Measurements from ENCODE around the gene TAF1C.
"Not testable (repeated sequence)": the region's sequence is repeated elsewhere in the genome, so short reads cannot be mapped to it uniquely, and the experiment has no call there.

TAF1C gene, protein sequence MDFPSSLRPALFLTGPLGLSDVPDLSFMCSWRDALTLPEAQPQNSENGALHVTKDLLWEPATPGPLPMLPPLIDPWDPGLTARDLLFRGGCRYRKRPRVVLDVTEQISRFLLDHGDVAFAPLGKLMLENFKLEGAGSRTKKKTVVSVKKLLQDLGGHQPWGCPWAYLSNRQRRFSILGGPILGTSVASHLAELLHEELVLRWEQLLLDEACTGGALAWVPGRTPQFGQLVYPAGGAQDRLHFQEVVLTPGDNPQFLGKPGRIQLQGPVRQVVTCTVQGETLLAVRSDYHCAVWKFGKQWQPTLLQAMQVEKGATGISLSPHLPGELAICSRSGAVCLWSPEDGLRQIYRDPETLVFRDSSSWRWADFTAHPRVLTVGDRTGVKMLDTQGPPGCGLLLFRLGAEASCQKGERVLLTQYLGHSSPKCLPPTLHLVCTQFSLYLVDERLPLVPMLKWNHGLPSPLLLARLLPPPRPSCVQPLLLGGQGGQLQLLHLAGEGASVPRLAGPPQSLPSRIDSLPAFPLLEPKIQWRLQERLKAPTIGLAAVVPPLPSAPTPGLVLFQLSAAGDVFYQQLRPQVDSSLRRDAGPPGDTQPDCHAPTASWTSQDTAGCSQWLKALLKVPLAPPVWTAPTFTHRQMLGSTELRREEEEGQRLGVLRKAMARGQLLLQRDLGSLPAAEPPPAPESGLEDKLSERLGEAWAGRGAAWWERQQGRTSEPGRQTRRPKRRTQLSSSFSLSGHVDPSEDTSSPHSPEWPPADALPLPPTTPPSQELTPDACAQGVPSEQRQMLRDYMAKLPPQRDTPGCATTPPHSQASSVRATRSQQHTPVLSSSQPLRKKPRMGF

DNA sequence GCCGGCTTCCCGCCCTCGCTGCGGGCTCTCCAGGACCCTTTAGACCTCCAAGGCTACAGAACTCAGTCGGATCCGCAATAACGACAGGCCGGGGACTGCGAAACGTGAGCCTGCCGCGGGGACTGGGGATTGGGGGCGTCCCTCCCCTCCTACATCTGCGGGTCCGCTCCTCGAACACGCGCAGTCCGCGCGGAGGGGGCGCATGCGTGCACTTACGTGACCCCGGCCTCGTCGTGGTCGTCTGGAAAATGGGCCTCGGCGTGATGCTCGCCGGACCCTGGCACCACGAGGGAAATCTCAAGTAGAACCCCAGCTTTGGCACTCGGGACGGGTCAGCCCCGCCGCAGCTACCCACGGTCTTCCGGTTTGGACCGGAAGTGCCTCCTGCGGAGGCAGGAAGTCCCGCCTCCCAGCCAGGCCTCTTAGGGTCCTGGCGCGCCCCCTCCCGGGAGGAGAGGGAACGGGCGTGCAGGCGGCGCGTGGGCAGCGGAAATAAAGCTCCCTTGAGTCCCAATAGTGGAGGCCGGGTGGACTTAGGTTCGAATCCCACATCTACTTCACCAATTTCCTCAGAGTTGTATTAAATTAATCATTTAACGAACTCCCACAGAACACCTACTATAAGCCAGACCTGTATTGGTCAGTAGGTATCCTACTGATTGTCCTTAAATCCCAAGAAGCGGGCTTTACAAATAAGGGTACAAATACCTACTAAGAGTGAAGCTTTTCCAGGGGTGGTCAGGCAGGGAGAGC lies at the start of gene TAF1C:
TSS of gene TAF1C (minus strand) at position 373 of the 753 bp plus-strand sequence. CDS start 2,069 bp downstream, outside the sequence.
- DNase-seq (ENCODE audit: low read depth), result peak; percentile 82

DNA sequence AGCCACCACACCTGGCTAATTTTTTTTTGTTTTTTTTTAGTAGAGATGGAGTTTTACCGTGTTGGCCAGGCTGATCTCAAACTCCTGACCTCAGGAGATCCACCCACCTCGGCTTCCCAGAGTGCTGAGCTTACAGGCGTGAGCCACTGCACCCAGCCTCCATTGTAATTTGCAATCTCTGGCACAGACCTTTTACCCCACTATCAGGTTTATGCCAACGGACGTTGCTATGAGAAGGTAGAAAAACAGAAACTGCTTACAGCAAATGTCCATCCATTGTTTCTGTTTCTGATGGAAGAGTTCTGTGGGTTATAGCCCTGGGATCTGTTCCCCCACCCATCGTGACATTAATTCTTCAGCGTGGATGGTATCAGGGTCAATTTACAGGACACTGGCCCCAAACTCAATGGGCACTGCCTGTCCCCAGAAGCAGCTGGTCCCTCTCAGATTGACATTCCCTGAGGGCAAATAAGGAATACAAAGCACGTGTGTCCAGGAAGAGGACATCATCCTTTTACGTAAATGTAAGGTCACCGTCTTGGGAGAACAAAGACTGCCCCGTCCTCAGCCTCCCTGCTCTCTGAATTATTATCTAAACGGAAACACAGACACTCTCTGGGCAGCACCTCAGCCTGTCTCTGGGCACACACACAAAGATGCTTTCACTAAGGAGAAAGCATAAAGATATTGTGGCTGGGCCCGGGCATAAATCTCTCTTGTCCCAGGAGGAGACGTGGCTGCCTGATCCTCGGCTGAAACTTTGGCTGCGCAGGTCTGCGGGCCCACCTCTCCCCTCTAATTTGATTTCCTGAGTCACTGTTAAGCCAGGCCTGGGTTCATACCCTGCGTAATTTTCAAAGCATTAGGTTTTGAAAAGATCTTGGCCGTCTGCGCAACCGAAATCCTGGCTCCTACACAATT lies 47.7 kb upstream of the TAF1C start:
- no peak for DNase-seq (ENCODE audit: low read depth)

DNA sequence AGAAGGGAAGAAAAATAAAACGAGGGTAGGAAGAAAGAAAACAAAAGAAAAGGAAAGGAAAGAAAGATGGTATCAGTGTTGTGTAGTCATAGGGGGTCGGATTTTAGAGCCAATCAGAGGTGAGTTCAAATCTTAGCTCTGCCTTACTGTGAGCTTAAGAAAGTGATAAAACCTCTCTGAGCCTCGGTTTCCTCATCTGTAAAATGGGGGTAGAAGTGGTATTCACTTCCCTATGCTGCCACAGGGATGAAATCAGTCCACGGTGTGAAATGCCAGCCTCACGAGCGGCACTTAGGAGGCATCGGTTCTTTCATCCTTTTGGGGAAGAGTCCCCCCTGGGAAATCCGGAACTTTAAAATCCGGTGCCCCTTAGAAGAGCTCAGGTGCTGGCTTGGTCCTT lies 46.9 kb upstream of the TAF1C start:
- no peak for DNase-seq (ENCODE audit: low read depth)

DNA sequence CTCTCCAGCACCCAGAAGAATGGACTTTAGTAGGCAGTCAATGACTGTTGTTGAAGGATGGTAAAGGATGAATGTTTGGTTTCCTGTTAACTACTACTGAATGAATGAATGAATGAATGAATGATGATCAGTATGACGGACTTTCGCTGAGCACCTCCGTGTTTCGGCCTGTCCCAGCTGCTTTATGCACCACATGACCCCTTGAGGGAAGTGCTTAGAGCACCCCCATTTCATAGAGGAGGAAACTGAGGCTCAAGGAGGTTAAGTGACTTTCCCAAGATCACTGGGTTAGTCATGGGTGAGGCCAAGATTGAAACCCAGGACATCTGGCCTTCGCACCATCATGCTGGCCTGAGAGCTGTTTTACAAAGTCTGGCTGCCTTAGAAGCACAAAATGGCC lies 46.1 kb upstream of the TAF1C start:
- no peak for DNase-seq (ENCODE audit: low read depth)

DNA sequence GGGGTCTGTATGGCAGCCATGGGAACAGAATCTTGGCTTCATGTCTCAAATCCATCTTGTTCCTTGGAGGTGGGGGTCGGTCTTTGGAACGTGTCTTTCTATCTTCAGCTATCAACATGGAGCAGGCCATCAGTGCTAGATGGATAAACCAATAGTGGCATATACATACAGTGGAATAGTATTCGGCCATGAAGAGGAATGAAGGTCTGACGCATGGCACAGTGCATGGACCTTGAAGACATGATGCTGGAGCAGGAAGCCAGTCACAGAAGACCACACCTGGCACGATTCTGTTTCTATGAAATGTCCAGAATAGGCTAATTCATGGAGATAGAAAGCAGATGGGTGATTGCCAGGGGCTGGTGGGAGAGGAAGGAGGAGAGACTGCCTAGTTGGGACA lies 45.2 kb upstream of the TAF1C start:
- no peak for DNase-seq (ENCODE audit: low read depth)

DNA sequence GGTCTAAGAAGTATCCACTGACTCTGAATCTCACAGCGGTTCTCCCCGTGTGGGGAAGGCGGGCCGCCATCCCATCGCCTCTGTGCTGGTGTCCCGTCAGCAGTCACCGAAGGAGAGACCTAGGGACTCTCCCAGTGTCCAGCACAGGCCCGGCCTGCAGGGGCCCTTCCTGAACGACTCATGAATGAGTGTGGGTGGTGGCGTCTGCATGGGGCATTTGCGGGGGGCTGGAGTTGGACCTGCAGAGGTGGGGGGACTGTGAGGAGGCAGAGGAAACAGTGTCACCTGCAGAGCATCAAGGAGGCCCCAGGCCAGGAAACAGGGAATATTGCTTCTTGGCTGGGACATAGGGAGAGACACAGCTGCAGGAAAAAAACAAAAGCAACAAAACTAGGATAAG lies 42.6 kb upstream of the TAF1C start:
- DNase-seq (ENCODE audit: low read depth), result no peak

DNA sequence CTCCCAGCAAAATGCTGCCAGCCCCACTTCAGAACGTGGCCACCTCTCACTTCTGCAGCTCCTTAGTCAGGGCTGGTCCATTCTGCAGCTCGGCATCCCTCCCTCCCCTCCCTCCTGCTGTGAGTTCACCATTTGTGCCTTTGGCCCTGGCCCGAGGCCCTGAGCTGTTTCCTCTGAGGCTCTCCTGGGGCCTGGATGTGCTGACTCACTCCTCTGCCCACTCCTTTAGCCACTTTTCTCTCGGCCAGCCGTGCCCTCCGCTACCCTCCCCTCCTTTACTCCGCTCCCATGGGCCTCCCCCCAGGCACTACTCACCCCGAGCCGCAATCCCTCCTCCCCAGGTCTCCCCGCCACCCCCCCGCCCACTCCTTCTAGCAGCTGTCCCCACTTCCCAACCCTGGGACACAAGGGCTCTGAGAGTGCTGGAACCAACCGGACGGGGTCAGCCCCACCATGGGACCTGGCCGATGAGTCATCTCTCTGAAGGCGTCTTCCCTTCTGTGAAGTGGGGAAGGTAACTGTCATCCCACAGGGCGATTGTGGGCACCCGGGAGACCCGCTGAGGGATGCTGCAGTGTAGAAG lies 41.5 kb upstream of the TAF1C start:
- no peak for DNase-seq (ENCODE audit: low read depth)

DNA sequence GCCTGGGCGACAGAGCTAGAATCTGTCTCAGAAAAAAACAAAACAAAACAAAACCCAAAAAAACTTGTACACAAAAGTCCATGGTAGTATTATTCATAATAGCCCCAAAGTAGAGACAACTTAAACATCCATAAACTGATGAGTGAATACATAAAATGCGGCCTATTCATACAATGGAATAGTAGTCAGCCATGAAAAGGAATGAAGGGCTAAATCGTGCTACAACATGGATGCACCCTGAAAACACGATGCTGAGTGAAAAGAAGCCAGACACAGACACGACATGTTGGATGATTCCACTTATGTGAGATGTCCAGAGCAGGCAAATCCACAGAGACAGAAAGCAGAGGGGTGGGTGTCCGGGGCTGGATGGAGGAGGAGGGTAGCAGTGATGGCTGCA lies 40.7 kb upstream of the TAF1C start:
- no peak for DNase-seq (ENCODE audit: low read depth)

DNA sequence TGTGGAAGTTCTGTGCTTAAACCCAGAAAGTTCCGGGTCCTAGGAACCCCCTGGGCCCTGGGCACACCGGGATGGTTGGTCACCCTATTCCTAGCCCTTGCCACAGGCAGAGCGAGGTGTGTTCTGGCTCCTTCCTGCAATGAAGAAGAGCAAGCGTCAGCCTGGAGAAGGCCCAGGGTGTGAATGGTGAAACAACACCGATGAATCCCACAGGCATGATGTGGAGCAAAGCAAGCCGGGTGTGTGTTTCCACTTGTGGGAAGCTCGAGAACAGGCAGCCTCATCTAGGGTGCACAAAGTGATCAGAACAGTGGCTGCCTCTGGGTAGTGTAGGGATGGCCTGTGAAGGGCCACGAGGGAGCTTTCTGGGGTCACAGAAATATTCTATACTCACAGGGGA lies 39.2 kb upstream of the TAF1C start:
- DNase-seq (ENCODE audit: low read depth), result no peak

DNA sequence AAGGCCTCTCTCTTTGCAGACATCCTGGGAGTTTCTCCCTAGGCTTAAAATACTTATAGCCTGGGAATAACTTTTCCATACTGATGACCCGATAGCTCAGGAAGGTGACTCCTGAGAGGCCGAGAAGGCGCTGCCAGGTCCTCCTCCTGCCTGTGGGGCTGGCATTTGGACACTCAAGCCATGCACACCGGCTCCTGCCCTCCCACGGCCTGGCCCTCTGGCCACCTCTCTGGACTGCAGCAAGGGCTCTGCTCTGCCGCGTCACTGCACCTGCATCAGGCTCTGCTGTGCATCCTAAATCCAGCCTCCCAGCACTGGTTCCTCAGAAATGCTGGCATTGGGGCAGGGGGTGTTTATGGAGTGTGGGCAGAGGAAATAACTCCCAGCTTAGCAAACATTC lies 38.7 kb upstream of the TAF1C start:
- no peak for DNase-seq (ENCODE audit: low read depth)

DNA sequence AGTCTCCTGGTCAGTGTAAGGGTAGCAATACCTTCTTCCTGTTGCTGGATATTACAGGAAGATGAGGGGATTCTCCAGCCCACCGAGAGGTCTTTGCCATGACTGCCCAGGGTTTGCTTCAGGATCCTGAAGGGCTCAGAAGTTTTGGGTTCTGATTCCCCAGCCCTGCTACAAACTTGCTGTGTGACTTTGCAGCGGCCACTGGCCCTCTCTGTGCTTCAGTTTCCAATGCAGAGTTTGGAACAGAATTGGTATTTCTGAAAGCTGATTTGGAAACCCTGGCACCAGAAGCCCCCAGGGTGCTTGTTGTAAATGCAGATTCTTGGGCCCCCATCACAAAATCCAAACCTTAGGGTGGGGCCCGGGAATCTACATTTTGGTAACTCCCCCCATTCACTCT lies 38.3 kb upstream of the TAF1C start:
- DNase-seq (ENCODE audit: low read depth), result no peak

DNA sequence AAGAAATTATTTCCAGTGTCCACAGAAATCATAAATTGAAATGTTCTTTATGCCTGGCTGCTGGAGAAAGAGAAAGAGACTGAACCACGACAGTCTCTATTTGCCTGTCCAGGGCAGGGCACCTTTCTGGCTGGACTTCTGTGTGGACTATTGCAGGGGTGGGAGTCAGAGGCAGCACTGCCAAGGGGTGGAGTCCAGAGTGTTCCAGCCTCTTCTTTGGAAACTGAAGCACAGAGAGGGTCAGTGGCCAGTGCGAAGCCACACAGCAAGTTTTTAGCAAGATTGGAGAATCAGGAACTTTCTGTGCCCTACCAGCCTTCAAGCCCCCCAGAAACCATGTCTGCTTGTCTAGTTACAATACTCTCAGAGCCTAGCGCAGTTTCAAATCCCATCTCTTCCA lies 37.7 kb upstream of the TAF1C start:
- DNase-seq (ENCODE audit: low read depth), result no peak

DNA sequence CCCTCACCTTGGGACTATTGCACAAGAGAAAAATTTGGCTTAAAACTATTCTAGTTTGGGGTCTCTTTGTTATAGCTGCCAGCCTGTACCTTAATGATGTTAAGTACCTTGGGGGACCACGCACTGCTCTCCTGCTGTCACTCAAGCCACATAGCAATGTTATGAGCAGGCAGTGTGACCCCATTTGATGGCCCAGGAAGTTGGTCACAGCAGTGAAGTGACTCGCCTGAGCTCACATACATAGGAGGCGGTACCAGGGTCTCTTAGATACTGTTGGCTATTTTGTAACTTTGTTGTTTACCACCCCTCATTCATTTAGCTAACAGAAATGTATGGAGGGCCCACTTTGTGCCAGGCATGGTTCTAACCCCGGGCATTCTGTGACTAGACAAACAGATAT lies 36.6 kb upstream of the TAF1C start:
- DNase-seq (ENCODE audit: low read depth), result no peak

DNA sequence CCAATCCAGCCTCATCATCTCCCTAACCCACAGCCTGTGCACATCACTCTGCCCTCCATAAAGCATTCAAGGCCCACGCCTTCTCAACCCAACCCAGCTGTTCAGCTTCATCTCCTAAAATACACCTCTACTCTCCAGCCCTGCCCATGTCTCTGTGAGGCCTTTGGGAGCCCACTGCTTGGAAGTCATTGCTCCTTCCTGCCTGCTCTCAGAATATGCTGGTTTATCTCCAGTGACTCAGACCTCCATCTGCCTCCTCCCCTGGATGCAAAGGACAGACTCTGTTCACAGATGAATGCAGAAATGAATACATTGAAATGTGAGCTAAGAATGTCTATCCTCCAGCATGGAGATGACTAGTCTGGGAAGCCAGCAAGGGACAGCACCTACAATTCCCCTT lies 34.0 kb upstream of the TAF1C start:
- DNase-seq (ENCODE audit: low read depth), result no peak

DNA sequence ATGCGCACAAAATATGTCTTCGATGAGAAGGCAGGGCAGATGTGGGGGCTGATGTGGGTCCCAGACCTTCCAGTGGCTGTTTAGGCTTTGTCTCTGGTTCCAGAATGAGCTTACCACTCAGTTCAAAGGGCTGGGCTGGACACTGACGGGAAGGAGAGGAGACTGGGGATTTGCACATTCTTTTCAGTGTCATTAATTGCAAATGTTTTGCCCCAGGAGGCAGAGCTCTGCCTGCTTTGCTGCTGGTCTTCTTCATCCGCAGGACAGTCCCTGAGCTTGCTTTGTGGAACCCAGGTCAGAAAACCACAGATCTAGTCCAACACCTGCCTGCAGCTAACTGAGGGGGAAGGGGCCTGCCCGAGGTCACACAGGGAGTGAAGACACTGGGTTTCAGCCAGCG lies 32.1 kb upstream of the TAF1C start:
- DNase-seq (ENCODE audit: low read depth), result no peak

DNA sequence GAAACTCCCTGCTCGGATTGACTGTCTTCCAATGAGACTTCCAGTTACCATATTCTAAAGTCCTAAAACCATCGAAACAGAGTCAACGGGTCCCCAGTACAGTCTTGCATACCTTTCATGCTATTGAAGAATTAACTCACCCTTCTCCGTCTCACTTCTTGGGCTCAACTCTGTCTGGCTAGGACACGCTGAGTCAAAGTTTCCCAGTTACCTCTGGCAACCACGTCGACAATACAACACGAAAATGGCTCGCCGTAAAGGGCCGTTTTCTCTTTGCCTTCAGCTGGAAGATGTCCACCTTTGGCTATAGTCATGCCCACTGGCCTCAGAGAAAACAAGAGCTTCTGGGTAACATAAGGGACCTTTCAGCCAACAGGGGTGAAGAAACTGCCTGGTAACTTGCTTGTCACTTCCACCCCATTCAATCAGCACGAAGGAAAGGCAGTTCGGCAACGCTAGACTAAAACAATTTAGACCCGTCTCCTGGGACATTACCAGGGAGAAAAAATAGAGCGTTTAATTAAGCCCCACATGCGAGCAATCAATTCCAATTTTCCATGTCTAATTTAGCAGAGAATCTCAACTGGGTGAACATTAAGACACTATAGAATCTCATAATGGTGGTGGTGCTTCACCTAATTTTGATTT lies 31.4 kb upstream of the TAF1C start:
- DNase-seq (ENCODE audit: low read depth), result no peak

DNA sequence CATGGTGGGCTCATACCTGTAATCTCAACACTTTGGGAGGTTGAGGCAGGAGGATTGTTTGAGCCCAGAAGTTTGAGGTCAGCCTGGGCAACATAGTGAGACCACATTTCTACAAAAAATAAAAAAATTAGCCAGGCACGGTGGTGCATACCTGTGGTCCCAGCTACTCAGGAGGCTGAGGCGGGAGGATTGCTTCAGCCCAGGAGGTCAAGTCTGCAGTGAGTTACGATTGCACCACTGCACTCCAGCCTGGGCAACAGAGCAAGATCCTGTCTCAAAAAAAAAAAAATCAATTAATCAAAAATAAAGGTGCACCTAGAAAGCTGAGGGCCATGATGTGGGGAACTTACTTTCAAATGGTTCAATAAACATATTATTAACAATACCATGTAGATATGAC lies 29.3 kb upstream of the TAF1C start:
- not testable (repeated sequence) for DNase-seq (ENCODE audit: low read depth)

DNA sequence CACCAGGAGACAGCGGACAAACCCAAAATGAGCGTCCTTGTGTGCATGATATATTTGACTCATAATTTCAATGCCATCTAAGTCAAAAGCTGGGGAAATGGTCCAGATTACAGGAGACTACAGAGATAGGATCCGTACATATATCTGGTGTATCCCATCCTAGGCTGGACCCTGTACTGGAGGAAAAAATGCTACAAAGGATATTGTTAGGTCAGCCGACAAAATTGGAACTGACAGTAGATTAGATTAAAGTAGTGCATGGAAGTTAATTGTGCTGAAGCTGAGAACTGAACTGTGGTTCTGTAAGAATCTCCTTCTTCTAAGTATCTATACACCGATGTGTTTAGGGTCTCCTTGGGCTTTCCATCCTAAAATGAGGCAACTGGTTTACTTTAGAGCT lies 28.7 kb upstream of the TAF1C start:
- DNase-seq (ENCODE audit: low read depth), result no peak

DNA sequence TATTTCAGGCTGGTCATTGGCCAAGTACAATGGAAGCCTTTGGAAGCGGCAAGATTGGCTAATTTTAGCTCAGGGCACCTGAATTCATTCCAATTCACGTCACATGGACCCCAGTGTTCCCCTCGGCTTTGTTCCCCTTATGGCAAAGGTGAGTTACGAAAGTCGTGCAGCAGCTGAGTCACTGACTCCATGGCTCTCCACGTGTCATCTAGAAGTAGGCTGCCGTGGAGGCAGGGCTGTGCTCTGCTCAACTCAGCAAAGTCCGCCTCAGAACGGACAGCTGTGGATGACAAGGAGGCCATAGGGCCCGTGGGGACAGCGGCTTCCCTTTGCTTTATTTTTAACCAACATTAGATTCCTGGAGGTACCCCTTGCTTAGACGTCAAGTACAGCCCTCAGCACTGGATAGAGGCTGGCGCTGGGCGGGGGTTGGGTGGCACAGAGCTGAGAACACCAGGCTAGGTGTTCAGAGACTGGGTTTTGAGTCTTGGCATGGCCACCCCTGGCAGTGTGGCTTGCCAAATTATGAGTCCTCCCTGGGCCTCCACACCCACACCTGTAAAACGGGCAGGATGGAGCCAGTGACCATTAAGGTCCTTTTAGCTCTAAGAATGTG lies 27.7 kb upstream of the TAF1C start:
- no peak for DNase-seq (ENCODE audit: low read depth)

DNA sequence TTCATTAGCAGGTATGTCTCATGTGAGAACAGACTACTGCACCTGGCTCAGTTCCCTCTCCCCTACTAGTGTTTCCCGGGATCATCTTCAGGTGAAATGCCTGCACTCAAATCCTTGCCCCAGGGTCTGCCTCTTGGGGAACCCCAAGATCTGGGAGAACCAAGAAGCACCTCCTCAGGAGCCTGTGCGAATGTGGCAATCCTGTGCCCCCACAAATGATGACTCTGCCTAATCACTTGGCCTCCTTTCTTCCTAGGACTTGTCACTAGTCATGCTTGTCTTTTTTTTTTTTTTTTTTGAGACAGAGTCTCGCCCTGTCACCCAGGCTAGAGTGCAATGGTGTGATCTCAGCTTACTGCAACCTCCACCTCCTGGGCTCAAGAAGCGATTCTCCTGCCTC lies 25.8 kb upstream of the TAF1C start:
- DNase-seq (ENCODE audit: low read depth), result no peak
